B cell (primary cell): ENCODE measurements around the gene RAP1GAP2. TPM values are rescaled to one million over a fixed set of nuclear protein-coding genes. Genes with fewer than 3 reads are reported as not detected.

ENCODE experiments used
- ATAC-seq: fragments of 200-7000 bp; cut with Tn5 transposase; one replicate; pipeline ENCODE4 v1.10.0; 2021; ENCODE audit warnings: low read depth, mild to moderate bottlenecking, moderate number of reproducible peaks, moderate library complexity
- CTCF ChIA-PET: fragments of 350-600 bp; sonication (Branson Sonifier 250); formaldehyde crosslinking; loops from one replicate; lab custom pipeline; 2021; ENCODE audit warnings: antibody characterized with exemption, inconsistent platforms; lab: Charles Lee
- POLR2A ChIA-PET: fragments of 350-600 bp; sonication (Branson Sonifier 250); formaldehyde crosslinking; loops from one replicate; lab custom pipeline; 2021; ENCODE audit warnings: antibody characterized with exemption; lab: Charles Lee
- DNase-seq: peaks from one replicate; pipeline ENCODE4 v3.0.0; 2013
- H2AFZ ChIP-seq: 2 replicates; pipeline ENCODE4 v1.6.1; 2012; ENCODE audit warnings: mild to moderate bottlenecking, low read depth, low read length; ENCODE audit not compliant: insufficient read depth, poor library complexity, severe bottlenecking
- H3K27ac ChIP-seq, 2 donors: 1 replicate in 1 of 2; 2 replicates in 1 of 2; pipeline ENCODE4 v1.5.1; 2012 to 2013; ENCODE audit warnings: low read length in 2 of 2, mild to moderate bottlenecking in 2 of 2, moderate library complexity in 1 of 2
- H3K27me3 ChIP-seq, 4 experiments: fragments of 200-600 bp in 1 of 4; sonication (generic) in 1 of 4; replicated peaks in 1 of 4; 1 replicate in 2 of 4; 2 replicates in 2 of 4; pipeline versions ENCODE4 v1.6.1 to v1.7.0; 2013 to 2016; ENCODE audit warnings: low read length in 3 of 4, mild to moderate bottlenecking in 2 of 4, mixed read lengths in 1 of 4, moderate library complexity in 1 of 4; ENCODE audit not compliant: insufficient read depth in 4 of 4, control insufficient read depth in 3 of 4; ENCODE audit errors: control extremely low read depth in 1 of 4
- H3K36me3 ChIP-seq, 2 experiments: replicated peaks in 1 of 2; 1 replicate in 1 of 2; 2 replicates in 1 of 2; pipeline versions ENCODE4 v1.6.1 to v1.7.1; 2013; ENCODE audit warnings: low read length in 1 of 2; ENCODE audit not compliant: insufficient read depth in 2 of 2, control insufficient read depth in 1 of 2; ENCODE audit errors: control extremely low read depth in 1 of 2, extremely low read depth in 1 of 2
- H3K4me1 ChIP-seq, 2 donors: fragments of 200-600 bp in 1 of 2; sonication (generic) in 1 of 2; 1 replicate in 1 of 2; 2 replicates in 1 of 2; pipeline versions ENCODE4 v1.5.1 to v1.6.1; 2013 to 2017; ENCODE audit warnings: low read length in 2 of 2; ENCODE audit not compliant: control insufficient read depth in 2 of 2, insufficient read depth in 2 of 2
- H3K4me2 ChIP-seq: replicated peaks from 2 replicates; pipeline ENCODE3; 2012; ENCODE audit warnings: mild to moderate bottlenecking, low read depth, low read length; ENCODE audit not compliant: poor library complexity, severe bottlenecking
- H3K4me3 ChIP-seq, 5 experiments: fragments of 200-600 bp in 1 of 5; sonication (generic) in 1 of 5; 1 replicate in 3 of 5; 2 replicates in 2 of 5; pipeline versions ENCODE4 v1.5.1 to v1.7.0; 2011 to 2016; ENCODE audit warnings: low read length in 4 of 5, mild to moderate bottlenecking in 4 of 5, low read depth in 2 of 5, control low read depth in 1 of 5, moderate library complexity in 1 of 5; ENCODE audit not compliant: insufficient read depth in 1 of 5; ENCODE audit errors: control extremely low read depth in 1 of 5, extremely low read depth in 1 of 5
- H3K79me2 ChIP-seq: fragments of 200-600 bp; sonication (generic); one replicate; pipeline ENCODE4 v1.6.0; 2016; ENCODE audit warnings: low read length; ENCODE audit not compliant: control insufficient read depth, insufficient read depth
- H3K9ac ChIP-seq: fragments of 200-600 bp; sonication (generic); 2 replicates; pipeline ENCODE4 v1.6.1; 2017; ENCODE audit warnings: mild to moderate bottlenecking, low read length, moderate library complexity
- H3K9me3 ChIP-seq, 3 donors: one replicate each; pipeline versions ENCODE4 v1.6.1 to v1.7.1; 2013; ENCODE audit warnings: low read length in 2 of 3; ENCODE audit not compliant: control insufficient read depth in 2 of 3, insufficient read depth in 1 of 3; ENCODE audit errors: control extremely low read depth in 1 of 3
- H4K20me1 ChIP-seq: 2 replicates; pipeline ENCODE4 v1.6.0; 2012; ENCODE audit warnings: mild to moderate bottlenecking, low read length; ENCODE audit not compliant: insufficient read depth, control insufficient read depth, poor library complexity, severe bottlenecking
- H3K27ac Mint-ChIP-seq: one replicate; pipeline ENCODE4 v1.8.0; 2021; ENCODE audit warnings: mixed read lengths
- H3K27me3 Mint-ChIP-seq: one replicate; pipeline ENCODE4 v1.8.0; 2021; ENCODE audit warnings: mixed read lengths
- H3K4me1 Mint-ChIP-seq: one replicate; pipeline ENCODE4 v1.8.0; 2021; ENCODE audit warnings: mixed read lengths
- H3K4me3 Mint-ChIP-seq: one replicate; pipeline ENCODE4 v1.8.0; 2021; ENCODE audit warnings: mixed read lengths
- H3K9me3 Mint-ChIP-seq: one replicate; pipeline ENCODE4 v1.8.0; 2022; ENCODE audit warnings: mixed read lengths; ENCODE audit not compliant: insufficient read depth
- EZH2 ChIP-seq: IDR thresholded peaks from 2 replicates; pipeline ENCODE4 v1.6.1; 2012; ENCODE audit warnings: borderline replicate concordance, low read depth, mild to moderate bottlenecking, moderate library complexity, low read length; ENCODE audit not compliant: insufficient read depth, poor library complexity, severe bottlenecking
- WGBS: methylation state at CpG from one replicate; pipeline ENCODE4 v1.1.5; 2013; ENCODE audit warnings: missing lambda C conversion rate; ENCODE audit not compliant: insufficient coverage; 5-methylcytosine and 5-hydroxymethylcytosine counted together
- intact Hi-C: fragments of 100-400 bp; cut with micrococcal nuclease; formaldehyde crosslinking; loops from one replicate; pipeline ENCODE4 v1.10.0; 2022
- polyA plus RNA-seq: library from polyadenylated mRNA; depleted of rRNA; stranded (reverse); fragments of >200 nt; gene quantifications from 2 replicates; pipeline ENCODE4 v1.2.3, GENCODE V29; 2012
- total RNA-seq, 2 donors: library from RNA; stranded (reverse); fragments of 120-200 nt in 1 of 2; gene quantifications; 1 replicate in 1 of 2; 2 replicates in 1 of 2; pipeline versions ENCODE4 v1.2.3 to v1.2.4, GENCODE V29; 2013 to 2022
- TF ChIP-seq, protein P1 (sequence below): fragments of 200-600 bp; IDR thresholded peaks from one replicate; pipeline ENCODE4 v1.8.0; 2022; ENCODE audit warnings: antibody characterized with exemption, mild to moderate bottlenecking

The RAP1GAP2 gene
- total and polyA plus RNA-seq, 2 donors (not counting 1 experiment from before 2014, with no cell fraction given), result 14.9 to 16.4 TPM

- TF ChIP-seq, protein P1, sequence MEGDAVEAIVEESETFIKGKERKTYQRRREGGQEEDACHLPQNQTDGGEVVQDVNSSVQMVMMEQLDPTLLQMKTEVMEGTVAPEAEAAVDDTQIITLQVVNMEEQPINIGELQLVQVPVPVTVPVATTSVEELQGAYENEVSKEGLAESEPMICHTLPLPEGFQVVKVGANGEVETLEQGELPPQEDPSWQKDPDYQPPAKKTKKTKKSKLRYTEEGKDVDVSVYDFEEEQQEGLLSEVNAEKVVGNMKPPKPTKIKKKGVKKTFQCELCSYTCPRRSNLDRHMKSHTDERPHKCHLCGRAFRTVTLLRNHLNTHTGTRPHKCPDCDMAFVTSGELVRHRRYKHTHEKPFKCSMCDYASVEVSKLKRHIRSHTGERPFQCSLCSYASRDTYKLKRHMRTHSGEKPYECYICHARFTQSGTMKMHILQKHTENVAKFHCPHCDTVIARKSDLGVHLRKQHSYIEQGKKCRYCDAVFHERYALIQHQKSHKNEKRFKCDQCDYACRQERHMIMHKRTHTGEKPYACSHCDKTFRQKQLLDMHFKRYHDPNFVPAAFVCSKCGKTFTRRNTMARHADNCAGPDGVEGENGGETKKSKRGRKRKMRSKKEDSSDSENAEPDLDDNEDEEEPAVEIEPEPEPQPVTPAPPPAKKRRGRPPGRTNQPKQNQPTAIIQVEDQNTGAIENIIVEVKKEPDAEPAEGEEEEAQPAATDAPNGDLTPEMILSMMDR, result no peak
- no peak for TF ChIP-seq EZH2
- no peaks in the 10 kb centered on the region for H3K79me2 ChIP-seq
- no peaks in the 10 kb centered on the region for H3K36me3 ChIP-seq
- H3K4me1 Mint-ChIP-seq, result peaks cover 2% of the 10 kb centered on the region
- intact Hi-C loops, result no loop called here
- H3K27ac Mint-ChIP-seq, result no peak overlapping the region
- H3K27me3 ChIP-seq, result no peaks in the 10 kb centered on the region
- H3K4me3 ChIP-seq, result no peak overlapping the region
- no peaks in the 10 kb centered on the region for H3K27me3 Mint-ChIP-seq
- no peaks in the 10 kb centered on the region for H3K4me1 ChIP-seq
- no peaks in the 10 kb centered on the region for H3K9me3 Mint-ChIP-seq
- 90% methylated on average over 12 of the region's 14 CpGs for WGBS
- no peak for ATAC-seq
- POLR2A ChIA-PET, result no interaction called here
- H4K20me1 ChIP-seq, result no peaks in the 10 kb centered on the region
- H3K4me3 Mint-ChIP-seq, result no peak overlapping the region
- no peak overlapping the region for H3K4me2 ChIP-seq
- no peak for DNase-seq
- CTCF ChIA-PET, result interaction anchor here (0.8 to 1.3 kb wide), 2 partner anchors 16 to 111 kb away, joined by 3 to 4 read pairs; no protein-coding TSS in a partner anchor
- no peak overlapping the region for H3K9ac ChIP-seq
- H3K9me3 ChIP-seq, result no peaks in the 10 kb centered on the region
- H3K27ac ChIP-seq, result no peak overlapping the region
- H2AFZ ChIP-seq, result no peak overlapping the region
These were observed 151.8 kb downstream of the RAP1GAP2 start for GRCh38 chr17:2947996-2948550.

DNA sequence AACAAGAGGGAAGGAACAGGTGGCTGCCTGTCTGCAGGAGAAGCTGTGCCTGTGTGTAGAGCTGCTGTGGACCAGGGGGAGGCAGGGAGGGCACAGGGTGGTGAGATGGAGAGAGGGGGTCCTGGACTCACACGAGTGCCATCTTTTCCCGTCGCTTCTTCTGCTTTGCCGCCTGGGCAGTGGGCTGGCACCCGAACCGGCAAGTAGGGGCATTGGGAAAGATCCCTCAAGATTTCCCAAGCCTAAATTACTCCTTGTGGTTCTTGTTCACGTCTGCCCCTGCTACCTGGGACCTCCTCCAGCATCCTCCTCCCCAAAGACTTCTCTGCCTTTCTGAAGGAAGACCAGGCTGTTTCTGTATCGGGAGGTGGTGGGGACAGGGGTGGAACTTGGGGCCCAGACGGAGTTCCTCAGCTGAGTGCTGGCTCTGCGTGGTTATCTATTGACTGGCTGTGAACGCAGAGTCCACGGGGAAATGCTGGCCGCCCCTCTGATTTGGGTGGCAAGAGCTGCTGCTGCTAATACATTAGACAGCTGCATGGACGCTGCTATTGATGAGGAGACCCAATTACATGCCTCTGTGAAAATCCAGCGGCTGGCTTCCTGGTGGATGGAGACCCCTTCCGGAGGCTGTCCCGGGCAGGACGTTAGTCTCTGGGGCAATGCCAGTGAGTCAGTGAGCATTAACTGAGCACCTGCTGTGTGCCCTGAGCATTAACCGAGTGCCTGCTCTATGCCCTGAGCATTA is 152.7 kb downstream of the RAP1GAP2 start:
- Histone ChIP-seq H3K27ac (no peak overlapping the region), H3K36me3 (no peaks in the 10 kb centered on the region), H3K4me1 (no peaks in the 10 kb centered on the region), H3K4me3 (no peak overlapping the region), H3K79me2 (no peaks in the 10 kb centered on the region), H2AFZ (no peak overlapping the region), H3K4me2 (no peak overlapping the region), H3K9ac (no peak overlapping the region), H3K27me3 (no peaks in the 10 kb centered on the region), H4K20me1 (no peaks in the 10 kb centered on the region), H3K9me3 (no peaks in the 10 kb centered on the region)
- peaks cover 2% of the 10 kb centered on the region for H3K4me1 Mint-ChIP-seq
- H3K27ac Mint-ChIP-seq, result no peak overlapping the region
- no peak for TF ChIP-seq EZH2
- TF ChIP-seq, protein P1, result no peak
- intact Hi-C loops, result no loop called here
- no peak overlapping the region for H3K4me3 Mint-ChIP-seq
- POLR2A ChIA-PET, result no interaction called here
- WGBS, result 90% methylated on average over 19 of the region's 19 CpGs
- no peak for ATAC-seq
- no peak for DNase-seq
- no peaks in the 10 kb centered on the region for H3K9me3 Mint-ChIP-seq
- CTCF ChIA-PET, result interaction anchor here (0.8 to 1.3 kb wide), 2 partner anchors 17 to 112 kb away, joined by 3 to 4 read pairs; no protein-coding TSS in a partner anchor
- no peaks in the 10 kb centered on the region for H3K27me3 Mint-ChIP-seq
